Measurements from ENCODE around the gene VAV3.

DNA sequence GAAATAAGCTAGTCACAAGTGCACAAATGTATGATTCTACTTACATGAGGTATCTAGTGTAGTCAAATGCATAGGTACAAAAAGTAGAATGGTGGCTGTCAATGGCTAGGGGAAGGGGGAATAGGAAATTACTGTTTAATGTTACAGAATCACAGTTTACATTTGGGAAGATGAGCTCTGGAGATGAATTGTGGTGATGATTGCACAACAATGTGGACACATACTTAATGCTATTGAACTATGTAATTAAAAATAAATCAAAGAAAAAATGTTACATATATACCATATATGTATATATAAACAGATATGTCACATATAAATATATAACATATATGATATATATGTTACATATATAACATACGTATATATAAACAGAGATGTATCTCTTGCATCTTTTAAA lies 39.4 kb downstream of the VAV3 start:
- TF ChIP-seq CTCF (IDR thresholded peaks at IDR 0.05 in 8 of 11, conservative IDR thresholded peaks at IDR 0.05 in 3 of 11) (no peak), POLR2A (IDR thresholded peaks at IDR 0.05) (no peak), POLR2AphosphoS5 (IDR thresholded peaks at IDR 0.05) (no peak)

All from spleen (tissue), 7 donors.